ENCODE results near the gene FNIP2. TPM values are rescaled to one million over a fixed set of nuclear protein-coding genes. Genes with fewer than 3 reads are reported as not detected.
"Not testable (repeated sequence)": the region's sequence is repeated elsewhere in the genome, so short reads cannot be mapped to it uniquely, and the experiment has no call there.

Gene FNIP2
- total RNA-seq = 10 to 100 TPM; 15.5 to 26.4 TPM

DNA sequence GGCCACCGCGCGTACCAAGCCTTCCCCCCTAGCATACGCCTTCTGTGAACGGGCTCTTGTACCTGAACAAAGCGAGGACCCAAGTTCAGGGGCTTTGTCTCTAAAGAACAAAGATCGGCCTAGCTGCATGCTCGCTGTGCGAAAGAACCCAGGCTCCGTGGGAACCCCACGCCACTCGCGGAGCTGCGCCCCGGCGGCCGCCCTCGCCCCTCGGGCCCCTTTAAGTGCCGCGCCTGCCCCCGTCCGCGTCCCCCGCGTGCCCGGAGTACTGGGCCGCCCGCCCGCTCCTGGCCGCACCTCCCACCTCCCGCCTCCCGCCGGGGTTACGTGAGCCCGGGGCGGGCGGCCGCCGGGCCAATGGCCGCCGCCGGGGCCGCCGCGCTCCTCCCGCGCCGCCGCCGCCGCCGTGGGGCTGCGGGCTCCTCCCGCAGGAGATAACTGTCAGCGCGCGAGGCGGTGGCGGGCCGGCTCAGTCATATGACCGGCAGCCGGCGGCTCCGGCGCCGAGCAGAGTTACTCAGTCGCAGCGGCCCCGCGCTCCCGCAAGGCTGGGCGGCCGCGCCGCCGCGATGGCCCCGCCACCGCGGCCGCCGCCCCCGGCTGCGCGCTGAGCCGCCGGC, at the start of gene FNIP2:
Gene FNIP2 (plus strand): TSS at position 472 of the 620 bp plus-strand sequence. CDS start 187 bp downstream, outside the sequence.
- Mint-ChIP-seq H3K36me3 (peaks cover 9 to 15% of the 10 kb centered on the region in 2 donors), H3K9me3 (no peaks in the 10 kb centered on the region), H3K27ac (peak within 1 kb of the TSS; percentile 95 to 99)
- peak; percentile 87 to 88 for ATAC-seq
- DNase-seq (ENCODE audit: low spot score in 2 of 2) = peak; percentile 73 to 78

DNA sequence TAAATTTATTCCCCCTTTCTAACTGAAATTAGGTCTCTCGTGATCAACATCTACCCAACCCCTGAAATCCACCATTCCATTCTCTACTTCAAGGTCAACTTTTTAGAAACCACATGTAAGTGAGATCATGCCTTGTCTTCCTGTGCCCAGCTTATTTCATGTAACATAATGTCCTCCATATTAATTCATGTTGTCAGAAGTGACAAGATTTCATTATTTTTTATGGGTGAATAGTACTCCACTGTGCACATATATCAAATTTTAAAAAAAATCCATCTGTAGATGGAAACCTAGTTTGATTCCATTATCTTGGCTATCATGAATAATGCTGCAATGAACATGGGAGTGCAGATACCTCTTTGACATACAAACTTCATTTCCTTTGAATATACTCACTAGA, 47.1 kb upstream of the FNIP2 start:
- H3K36me3 Mint-ChIP-seq = peaks cover 43 to 49% of the 10 kb centered on the region in 2 donors

DNA sequence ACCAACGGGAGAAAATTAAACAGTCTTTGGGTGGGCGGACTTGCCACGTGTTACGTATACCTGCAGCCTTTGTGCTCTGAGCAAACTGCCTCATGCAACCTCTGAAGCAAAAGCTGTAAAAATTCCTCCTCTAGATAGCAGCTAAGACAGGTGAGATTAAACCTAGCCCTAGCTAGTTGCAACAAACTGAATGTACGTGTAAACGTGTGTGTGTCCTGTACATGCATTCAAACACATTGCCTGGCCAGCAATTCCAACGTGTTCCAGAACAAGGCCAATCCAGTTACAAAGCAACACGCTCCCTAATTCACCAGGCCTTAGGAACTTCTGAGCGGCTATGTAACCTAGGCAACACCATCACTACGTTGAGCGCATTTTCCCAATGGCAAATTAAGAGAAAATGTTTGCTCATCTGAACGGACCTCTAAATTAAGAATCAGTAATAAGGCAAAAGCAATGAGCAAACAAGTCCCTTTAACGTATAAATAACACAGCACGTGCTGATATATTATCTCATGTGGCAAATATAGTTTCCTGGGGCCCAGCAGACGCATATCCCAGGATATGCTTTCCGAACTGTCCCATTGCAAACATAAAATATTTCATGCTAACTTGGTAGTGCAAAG, 46.4 kb upstream of the FNIP2 start:
- H3K36me3 Mint-ChIP-seq = peaks cover 43% of the 10 kb centered on the region in 2 donors
- peak overlapping the region; percentile 95 to 99 for H3K27ac Mint-ChIP-seq
- H3K9me3 Mint-ChIP-seq = no peaks in the 10 kb centered on the region
- ATAC-seq = no peak
- DNase-seq (ENCODE audit: low spot score in 2 of 2) = no peak

More for the DNA sequence above, 47.1 kb upstream of the FNIP2 start:
- Mint-ChIP-seq H3K27ac (peak overlapping the region; percentile 95 to 99), H3K9me3 (no peaks in the 10 kb centered on the region)
- DNase-seq (ENCODE audit: low spot score in 2 of 2) = no peak
- ATAC-seq = no peak

GRCh38 chr4:158722917-158723793, 45.7 kb upstream of the FNIP2 start, which contains the start of gene PPID:
PPID (minus strand) TSS chr4:158723396; CDS start chr4:158723288, 108 bp downstream.
- ATAC-seq (peak; percentile 86 to 95), DNase-seq (ENCODE audit: low spot score in 2 of 2) (peak; percentile 80 to 88)
- H3K36me3 Mint-ChIP-seq = peaks cover 35 to 38% of the 10 kb centered on the region in 2 donors
- H3K9me3 Mint-ChIP-seq = no peaks in the 10 kb centered on the region
- H3K27ac Mint-ChIP-seq = peak within 1 kb of the TSS; percentile 95 to 99

GRCh38 chr4:158724637-158725036, 44.2 kb upstream of the FNIP2 start:
- peak in 1 of 2 donors; percentile 71 for ATAC-seq
- H3K36me3 Mint-ChIP-seq = peaks cover 30 to 32% of the 10 kb centered on the region in 2 donors

DNA sequence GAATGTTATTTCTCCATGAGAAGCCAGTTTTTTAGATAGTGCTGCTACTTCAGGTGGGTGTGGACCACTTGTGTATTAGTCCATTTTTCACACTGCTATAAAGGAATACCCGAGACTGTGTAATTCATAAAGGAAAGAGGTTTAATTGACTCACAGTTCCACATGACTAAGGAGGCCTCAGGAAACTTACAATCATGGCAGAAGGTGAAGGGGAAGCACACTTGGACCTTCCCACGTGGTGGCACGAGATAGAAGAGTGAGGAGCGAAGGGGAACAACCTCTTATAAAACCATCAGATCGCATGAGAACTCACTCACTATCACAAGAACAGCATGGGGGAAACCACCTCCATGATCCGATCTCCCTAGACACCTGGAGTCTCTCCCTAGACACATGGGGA, 42.2 kb upstream of the FNIP2 start:
- DNase-seq (ENCODE audit: low spot score in 2 of 2) (no peak), ATAC-seq (no peak)
- Mint-ChIP-seq H3K36me3 (peaks cover 19 to 21% of the 10 kb centered on the region in 2 donors), H3K9me3 (no peaks in the 10 kb centered on the region), H3K27ac (no peak overlapping the region)

More at GRCh38 chr4:158724637-158725036, 44.2 kb upstream of the FNIP2 start:
- Mint-ChIP-seq H3K9me3 (no peaks in the 10 kb centered on the region), H3K27ac (peak overlapping the region; percentile 81 to 95)
- DNase-seq (ENCODE audit: low spot score in 2 of 2) = no peak

DNA sequence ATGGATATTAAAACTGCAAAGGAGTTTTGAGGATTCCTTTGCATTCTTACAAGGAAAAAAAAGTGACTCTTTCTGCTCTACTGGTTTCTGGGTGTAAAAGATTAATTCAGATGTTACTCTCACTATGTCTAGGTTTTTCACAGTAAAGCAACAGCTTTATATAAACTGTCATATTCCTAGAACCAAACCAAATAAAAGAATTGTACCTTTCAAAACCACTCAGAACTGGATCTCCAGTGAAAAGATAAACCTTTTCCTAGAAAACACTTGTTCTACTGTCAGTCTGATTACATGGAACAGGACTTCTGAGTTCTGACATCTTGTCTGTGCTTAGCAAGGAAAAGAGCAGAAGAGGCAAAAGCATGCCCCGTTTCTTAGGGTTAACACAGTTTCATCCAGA, 40.6 kb upstream of the FNIP2 start:
- Mint-ChIP-seq H3K9me3 (no peaks in the 10 kb centered on the region), H3K27ac (no peak overlapping the region), H3K36me3 (peaks cover 4 to 5% of the 10 kb centered on the region in 2 donors)
- DNase-seq (ENCODE audit: low spot score in 2 of 2) (no peak), ATAC-seq (no peak)

GRCh38 chr4:158729716-158730559, 38.9 kb upstream of the FNIP2 start:
- no peaks in the 10 kb centered on the region for H3K9me3 Mint-ChIP-seq
- H3K36me3 Mint-ChIP-seq = no peaks in the 10 kb centered on the region

DNA sequence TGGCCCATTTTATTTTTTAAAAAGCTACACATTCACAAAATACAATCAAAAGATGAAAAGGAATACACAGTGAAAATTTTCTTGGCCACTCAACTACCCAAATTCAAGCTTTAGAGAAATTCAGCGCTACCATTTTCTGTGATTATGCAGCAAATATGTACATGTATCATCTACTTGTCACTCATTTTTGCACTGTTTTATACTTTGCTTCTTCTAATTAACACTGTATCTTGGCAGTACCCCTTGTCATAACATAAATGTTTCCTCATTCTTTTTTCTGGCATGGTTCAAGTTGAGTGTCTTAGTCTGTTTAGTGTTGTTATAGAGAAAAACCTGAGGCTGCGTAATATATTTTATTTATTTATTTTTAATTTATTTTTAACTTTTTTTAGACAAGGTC, 30.0 kb upstream of the FNIP2 start:
- H3K36me3 Mint-ChIP-seq = no peaks in the 10 kb centered on the region

More at GRCh38 chr4:158729716-158730559, 38.9 kb upstream of the FNIP2 start:
- DNase-seq (ENCODE audit: low spot score in 2 of 2) = peak in 1 of 2 donors; percentile 46
- H3K27ac Mint-ChIP-seq = no peak overlapping the region
- peak; percentile 82 to 85 for ATAC-seq

GRCh38 chr4:158739600-158739999, 29.2 kb upstream of the FNIP2 start:
- Mint-ChIP-seq H3K27ac (no peak overlapping the region), H3K36me3 (no peaks in the 10 kb centered on the region), H3K9me3 (no peaks in the 10 kb centered on the region)
- no peak for ATAC-seq
- DNase-seq (ENCODE audit: low spot score in 2 of 2) = no peak

More for the DNA sequence above, 30.0 kb upstream of the FNIP2 start:
- no peak overlapping the region for H3K27ac Mint-ChIP-seq
- H3K9me3 Mint-ChIP-seq = no peaks in the 10 kb centered on the region
- ATAC-seq = no peak
- DNase-seq (ENCODE audit: low spot score in 2 of 2) = no peak

DNA sequence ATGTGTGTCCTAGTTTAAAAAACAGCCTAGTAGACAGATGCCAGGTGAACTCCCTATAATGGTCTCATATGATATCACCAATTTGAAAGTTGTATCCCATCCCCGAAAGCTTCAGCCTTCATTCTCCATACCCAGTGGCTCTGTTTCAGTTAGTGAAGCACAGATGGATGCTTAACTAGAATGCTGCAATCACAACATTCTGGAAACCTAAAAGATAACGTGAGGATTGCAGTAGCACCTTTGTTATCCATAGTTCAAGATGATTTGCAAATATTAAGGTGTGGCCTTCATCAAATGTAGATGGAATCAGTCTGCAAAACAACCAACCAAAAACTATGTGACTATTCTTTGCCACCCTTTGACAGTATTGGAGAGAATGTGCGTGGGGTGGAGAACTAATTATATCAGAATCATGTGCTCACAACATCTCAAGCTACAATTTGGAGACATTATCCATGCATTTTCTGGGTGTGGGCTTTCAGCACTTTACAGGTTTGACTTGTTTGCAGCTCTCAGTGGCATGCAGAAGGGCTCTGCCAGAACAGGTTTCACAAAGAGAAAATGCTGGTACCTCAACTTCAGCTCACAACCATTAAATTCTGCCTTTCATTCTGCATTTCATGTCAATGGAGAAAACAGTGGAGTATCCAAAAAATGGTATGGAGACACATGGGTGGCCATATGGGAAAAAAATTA, 27.4 kb upstream of the FNIP2 start:
- ATAC-seq = no peak

GRCh38 chr4:158746537-158746936, 22.3 kb upstream of the FNIP2 start:
- H3K27ac Mint-ChIP-seq; DNase-seq (ENCODE audit: low spot score in 2 of 2); H3K36me3 Mint-ChIP-seq; H3K9me3 Mint-ChIP-seq; ATAC-seq: not testable (repeated sequence)

More for the DNA sequence above, 27.4 kb upstream of the FNIP2 start:
- no peak for DNase-seq (ENCODE audit: low spot score in 2 of 2)
- Mint-ChIP-seq H3K27ac (no peak overlapping the region), H3K9me3 (no peaks in the 10 kb centered on the region), H3K36me3 (no peaks in the 10 kb centered on the region)

DNA sequence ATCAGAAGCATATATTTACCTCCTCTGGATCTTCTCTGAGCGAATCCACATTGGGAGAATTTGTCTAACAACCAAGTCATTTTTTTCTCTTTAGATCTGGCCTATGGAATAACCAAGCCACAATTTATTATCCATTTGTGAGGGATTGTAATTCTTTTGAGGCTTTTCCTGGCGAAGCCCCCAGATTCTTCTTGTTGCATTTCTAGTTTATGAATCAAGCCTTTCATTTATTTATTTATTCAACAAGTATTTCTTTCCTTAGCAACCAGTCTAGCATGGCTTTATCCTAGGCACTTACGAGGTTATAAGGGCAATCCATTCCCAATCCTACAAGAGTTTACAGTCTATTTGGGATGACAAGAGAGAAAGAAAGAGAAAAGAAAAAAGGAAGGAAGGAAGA, 18.4 kb upstream of the FNIP2 start:
- Mint-ChIP-seq H3K36me3 (no peaks in the 10 kb centered on the region), H3K27ac (no peak overlapping the region), H3K9me3 (no peaks in the 10 kb centered on the region)
- no peak for DNase-seq (ENCODE audit: low spot score in 2 of 2)
- no peak for ATAC-seq

DNA sequence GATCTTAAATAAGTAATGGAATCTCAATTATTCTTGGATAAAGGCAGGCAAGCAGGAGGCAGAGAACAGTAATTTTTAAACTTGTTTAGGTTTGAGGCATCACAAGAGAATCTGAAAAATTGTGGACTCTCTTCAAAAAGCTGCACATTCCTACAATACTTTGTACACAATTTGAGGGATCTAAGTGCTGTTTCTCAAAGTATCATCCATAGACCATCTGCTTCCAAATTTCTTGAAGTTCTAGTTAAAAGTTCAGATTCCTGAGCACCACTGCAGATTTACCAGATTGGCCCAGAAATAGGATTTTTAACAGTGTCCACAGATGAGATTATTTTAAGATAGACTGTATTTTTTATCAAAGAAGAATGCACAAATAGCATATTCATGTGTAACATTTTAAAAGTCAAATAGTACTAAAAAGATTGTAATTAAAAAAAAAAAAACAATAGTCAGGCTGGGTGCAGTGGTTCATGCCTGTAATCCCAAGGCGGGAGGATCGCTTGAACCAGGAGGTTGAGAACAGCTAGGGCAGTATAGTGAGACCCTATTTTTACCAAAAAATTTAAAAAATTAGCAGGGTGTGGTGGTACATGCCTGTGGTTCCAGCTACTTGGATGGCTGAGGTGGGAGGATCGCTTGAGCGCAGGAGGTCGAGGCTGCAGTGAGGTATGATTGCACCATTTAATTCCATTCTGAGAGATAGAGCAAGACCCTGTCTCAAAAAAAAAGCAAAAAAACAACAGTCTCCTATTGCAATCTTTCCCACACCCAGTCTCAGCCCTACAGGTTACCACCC, 14.2 kb upstream of the FNIP2 start:
- Mint-ChIP-seq H3K36me3 (no peaks in the 10 kb centered on the region), H3K9me3 (peaks cover 0 to 10% of the 10 kb centered on the region in 2 donors), H3K27ac (no peak overlapping the region)
- ATAC-seq = no peak
- DNase-seq (ENCODE audit: low spot score in 2 of 2) = no peak

GRCh38 chr4:158755819-158756218, 13.0 kb upstream of the FNIP2 start:
- not testable (repeated sequence) for DNase-seq (ENCODE audit: low spot score in 2 of 2); ATAC-seq; H3K36me3 Mint-ChIP-seq; H3K27ac Mint-ChIP-seq; H3K9me3 Mint-ChIP-seq

Measured in activated naive CD4-positive, alpha-beta T cell treated with anti-CD3 and anti-CD28 coated beads, Interleukin-2, amount 50 U/mL, for 72 hours (primary cell).